ENCODE measurements around the gene SGTA.

Gene SGTA

DNA sequence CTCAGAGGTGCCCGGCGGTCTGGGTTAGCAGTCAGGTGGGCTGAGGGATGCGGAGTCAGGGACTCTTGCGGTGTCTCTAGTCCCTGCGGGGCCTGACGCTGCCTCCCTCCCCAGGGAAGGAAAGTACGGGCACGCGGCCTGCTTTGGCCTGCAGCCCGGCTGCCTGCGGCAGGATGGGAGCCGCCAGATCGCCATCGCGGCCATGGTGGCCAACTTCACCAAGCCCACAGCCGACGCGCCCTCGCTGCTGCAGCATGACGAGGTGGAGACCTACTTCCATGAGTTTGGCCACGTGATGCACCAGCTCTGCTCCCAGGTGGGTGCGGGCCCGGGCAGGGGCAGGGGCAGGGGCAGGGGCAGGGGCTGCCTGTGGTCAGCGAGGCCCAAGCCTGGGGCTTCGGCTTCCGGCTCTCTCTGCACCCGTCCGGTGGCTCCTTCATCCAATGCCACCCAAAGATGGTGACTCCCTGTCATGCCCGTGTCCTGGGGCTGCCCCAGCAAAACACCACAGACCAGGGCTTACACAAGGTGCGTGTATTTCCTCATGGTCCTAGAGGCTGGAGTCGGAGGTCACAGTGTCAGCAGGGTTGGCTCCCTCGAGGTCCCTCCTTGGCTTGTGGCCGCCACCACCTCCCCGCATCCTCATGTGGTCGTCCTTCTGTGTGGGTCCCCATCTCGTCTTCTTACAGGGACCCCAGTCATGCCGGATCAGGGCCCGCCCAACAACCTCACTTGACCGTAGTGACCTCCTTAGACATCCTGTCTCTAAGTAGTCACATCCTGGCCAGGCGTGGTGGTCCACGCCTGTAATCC, 25.3 kb upstream of the SGTA start:
- CTCF ChIA-PET, result no interaction called here
- Histone ChIP-seq H3K27ac (ENCODE audit: extremely low read depth, low read depth, low read length) (no peak overlapping the region), H3K4me3 (ENCODE audit: low read depth, low read length) (no peak overlapping the region), H3K36me3 (ENCODE audit: control insufficient read depth in 2 of 2, insufficient read depth in 1 of 2, low read length in 2 of 2) (peaks cover 0 to 98% of the 10 kb centered on the region in 2 experiments; a peak in 1 of 3 replicates), H3K9me3 (ENCODE audit: control insufficient read depth, insufficient read depth, low read depth, low read length) (no peaks in the 10 kb centered on the region), H3K4me1 (ENCODE audit: control insufficient read depth, insufficient read depth, low read length) (no peaks in the 10 kb centered on the region)
- no peak for TF ChIP-seq ZNF529 (tag by site-specific recombination; IDR thresholded peaks at IDR 0.05; ENCODE audit: insufficient replicate concordance)
- TF ChIP-seq ZNF521 (tag by site-specific recombination; IDR thresholded peaks at IDR 0.05), result no peak
- TF ChIP-seq PRDM1 (tag by site-specific recombination; IDR thresholded peaks at IDR 0.05), result no peak
- no peak for TF ChIP-seq ZNF26 (tag by site-specific recombination; IDR thresholded peaks at IDR 0.05)
- POLR2A ChIA-PET, result no interaction called here

GRCh38 chr19:2807379-2808128, 24.5 kb upstream of the SGTA start:
- Histone ChIP-seq H3K4me3 (ENCODE audit: low read depth, low read length) (no peak overlapping the region), H3K27ac (ENCODE audit: extremely low read depth, low read depth, low read length) (no peak overlapping the region), H3K9me3 (ENCODE audit: control insufficient read depth, insufficient read depth, low read depth, low read length) (no peaks in the 10 kb centered on the region), H3K36me3 (ENCODE audit: control insufficient read depth in 2 of 2, insufficient read depth in 1 of 2, low read length in 2 of 2) (peaks cover 0 to 98% of the 10 kb centered on the region in 2 experiments; a peak in 2 of 3 replicates), H3K4me1 (ENCODE audit: control insufficient read depth, insufficient read depth, low read length) (no peaks in the 10 kb centered on the region)
- ChIA-PET CTCF (interaction anchor here (1.0 kb wide), 1 partner anchor 12 kb away, joined by 5 read pairs; no protein-coding TSS in a partner anchor), POLR2A (no interaction called here)
- TF ChIP-seq ZNF623 (tag by site-specific recombination; IDR thresholded peaks at IDR 0.05) (no peak), ZNF426 (tag by site-specific recombination; IDR thresholded peaks at IDR 0.05) (no peak)
- TF ChIP-seq, protein P1, sequence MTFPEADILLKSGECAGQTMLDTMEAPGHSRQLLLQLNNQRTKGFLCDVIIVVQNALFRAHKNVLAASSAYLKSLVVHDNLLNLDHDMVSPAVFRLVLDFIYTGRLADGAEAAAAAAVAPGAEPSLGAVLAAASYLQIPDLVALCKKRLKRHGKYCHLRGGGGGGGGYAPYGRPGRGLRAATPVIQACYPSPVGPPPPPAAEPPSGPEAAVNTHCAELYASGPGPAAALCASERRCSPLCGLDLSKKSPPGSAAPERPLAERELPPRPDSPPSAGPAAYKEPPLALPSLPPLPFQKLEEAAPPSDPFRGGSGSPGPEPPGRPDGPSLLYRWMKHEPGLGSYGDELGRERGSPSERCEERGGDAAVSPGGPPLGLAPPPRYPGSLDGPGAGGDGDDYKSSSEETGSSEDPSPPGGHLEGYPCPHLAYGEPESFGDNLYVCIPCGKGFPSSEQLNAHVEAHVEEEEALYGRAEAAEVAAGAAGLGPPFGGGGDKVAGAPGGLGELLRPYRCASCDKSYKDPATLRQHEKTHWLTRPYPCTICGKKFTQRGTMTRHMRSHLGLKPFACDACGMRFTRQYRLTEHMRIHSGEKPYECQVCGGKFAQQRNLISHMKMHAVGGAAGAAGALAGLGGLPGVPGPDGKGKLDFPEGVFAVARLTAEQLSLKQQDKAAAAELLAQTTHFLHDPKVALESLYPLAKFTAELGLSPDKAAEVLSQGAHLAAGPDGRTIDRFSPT (tag by site-specific recombination; IDR thresholded peaks at IDR 0.05), result 0 out of 2 replicates have a peak, but pooled peaks have one; percentile 16

DNA sequence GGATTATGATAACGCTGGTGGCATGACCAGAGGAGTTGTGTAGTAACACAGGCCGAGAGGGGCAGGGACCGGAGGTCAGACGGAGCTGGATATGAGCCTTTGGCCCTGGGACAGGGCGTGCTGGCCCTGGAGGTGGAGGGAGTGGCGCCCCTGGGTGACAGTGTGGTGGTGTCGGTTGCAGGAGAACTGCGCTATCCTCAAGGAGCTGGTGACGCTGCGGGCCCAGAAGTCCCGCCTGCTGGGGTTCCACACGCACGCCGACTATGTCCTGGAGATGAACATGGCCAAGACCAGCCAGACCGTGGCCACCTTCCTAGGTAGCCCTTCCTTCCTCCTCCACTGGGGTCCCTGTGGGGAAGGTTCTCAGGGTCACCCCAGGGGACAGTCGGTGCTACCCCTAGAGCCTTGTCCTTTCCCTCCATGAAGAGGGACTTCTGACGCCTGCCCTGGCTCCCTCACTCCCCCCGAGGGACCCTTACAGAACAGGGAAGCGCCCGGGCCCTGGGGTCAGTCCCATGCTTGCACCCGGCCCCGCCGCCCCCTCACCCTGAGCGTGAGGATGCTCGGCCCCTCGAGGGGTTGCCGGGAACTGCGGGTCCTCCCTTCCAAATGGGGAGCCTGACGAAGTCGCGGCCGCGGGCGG, 23.8 kb upstream of the SGTA start:
- TF ChIP-seq ZNF701 (tag by site-specific recombination; IDR thresholded peaks at IDR 0.05) (no peak), REPIN1 (tag by site-specific recombination; IDR thresholded peaks at IDR 0.05; ENCODE audit: low read depth) (no peak), WT1 (tag by site-specific recombination; IDR thresholded peaks at IDR 0.05) (no peak), GLIS1 (tag by site-specific recombination; IDR thresholded peaks at IDR 0.05) (no peak), ZNF121 (tag by site-specific recombination; IDR thresholded peaks at IDR 0.05) (no peak), ZFP37 (tag by site-specific recombination; IDR thresholded peaks at IDR 0.05) (no peak), SP3 (tag by site-specific recombination; IDR thresholded peaks at IDR 0.05) (no peak), IKZF3 (tag by site-specific recombination; IDR thresholded peaks at IDR 0.05) (no peak), ZNF548 (tag by site-specific recombination; IDR thresholded peaks at IDR 0.05) (no peak)
- Histone ChIP-seq H3K36me3 (ENCODE audit: control insufficient read depth in 2 of 2, insufficient read depth in 1 of 2, low read length in 2 of 2) (peaks cover 4 to 96% of the 10 kb centered on the region in 2 experiments; a peak in 2 of 3 replicates), H3K9me3 (ENCODE audit: control insufficient read depth, insufficient read depth, low read depth, low read length) (no peaks in the 10 kb centered on the region), H3K27ac (ENCODE audit: extremely low read depth, low read depth, low read length) (no peak overlapping the region), H3K4me3 (ENCODE audit: low read depth, low read length) (no peak overlapping the region), H3K4me1 (ENCODE audit: control insufficient read depth, insufficient read depth, low read length) (no peaks in the 10 kb centered on the region)
- POLR2A ChIA-PET, result no interaction called here
- CTCF ChIA-PET, result interaction anchor here (1.0 kb wide), 1 partner anchor 12 kb away, joined by 5 read pairs; no protein-coding TSS in a partner anchor
